Mesenteric fat pad (tissue), 1 donor: Measurements from ENCODE around the gene BACE1. TPM values are rescaled to one million over a fixed set of nuclear protein-coding genes. Genes with fewer than 3 reads are reported as not detected.
"Not testable (repeated sequence)": the region's sequence is repeated elsewhere in the genome, so short reads cannot be mapped to it uniquely, and the experiment has no call there.

Experiments used
- DNase-seq: peaks from one replicate; pipeline ENCODE4 v3.0.0-alpha.2; 2020; ENCODE audit warnings: low spot score
- long read RNA-seq: library from polyadenylated mRNA; unstranded; transcript quantifications from one replicate; pipeline ENCODE4 v2.0.0, GENCODE V29; 2020
- total RNA-seq: library from RNA; stranded (reverse); fragmentation: NEBNext Ultra II Directional; extraction: Animal tissue kit (Norgen Biotek cat#: 25700); gene quantifications from one replicate; pipeline ENCODE4 v1.2.1, GENCODE V29; 2021
- donor health status: DM: yes; HTN: yes; CAD: no.

Gene BACE1
- total RNA-seq: 25.5 TPM
- long read RNA-seq, full-length matches to known transcripts: 7 of 18 reads
- long read RNA-seq, partial matches to known transcripts: 2 of 18 reads
- long read RNA-seq, other reads (novel, unspliced or antisense): 9 of 18 reads

DNA sequence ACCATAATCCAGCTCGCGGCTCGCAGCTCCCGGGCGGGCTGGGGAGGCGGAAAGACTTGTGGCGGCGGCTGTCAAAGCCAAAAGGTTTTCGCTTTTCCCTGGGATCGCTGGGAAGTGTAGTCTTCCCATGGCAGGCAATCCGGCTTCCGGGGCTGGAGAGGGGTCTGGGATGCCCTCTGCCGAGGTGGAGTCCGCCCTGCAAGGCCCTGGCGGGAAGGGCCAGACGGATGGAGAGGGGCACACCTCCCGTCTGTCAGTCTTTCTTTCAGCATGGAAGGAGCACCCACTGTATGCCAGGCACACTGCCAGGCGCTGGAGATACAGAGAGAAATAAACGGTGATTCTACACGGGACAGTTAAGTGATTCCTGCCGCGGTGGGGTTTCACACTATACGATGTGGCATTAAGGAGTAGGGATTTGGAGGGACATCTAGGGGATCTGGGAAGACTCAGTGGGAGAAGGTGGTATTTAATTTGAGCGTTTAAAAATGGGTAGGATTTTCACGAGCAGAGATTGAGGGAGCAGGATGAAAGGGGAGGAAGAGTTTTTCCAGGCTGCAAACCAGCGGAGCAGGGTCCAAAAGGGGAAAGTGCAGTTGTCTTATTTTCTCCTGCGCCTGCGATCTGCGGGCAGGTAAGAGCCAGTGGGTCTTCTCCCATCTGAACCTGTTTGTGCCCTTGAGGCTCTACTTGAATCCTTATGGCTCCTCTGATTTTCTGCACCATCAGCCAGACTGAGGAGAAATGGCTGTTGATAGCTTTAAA, at the start of gene BACE1:
BACE1 (minus strand) TSS at position 60 of the 765 bp plus-strand sequence. CDS start 461 bp downstream, outside the sequence.
- DNase-seq: peak; percentile 90

DNA sequence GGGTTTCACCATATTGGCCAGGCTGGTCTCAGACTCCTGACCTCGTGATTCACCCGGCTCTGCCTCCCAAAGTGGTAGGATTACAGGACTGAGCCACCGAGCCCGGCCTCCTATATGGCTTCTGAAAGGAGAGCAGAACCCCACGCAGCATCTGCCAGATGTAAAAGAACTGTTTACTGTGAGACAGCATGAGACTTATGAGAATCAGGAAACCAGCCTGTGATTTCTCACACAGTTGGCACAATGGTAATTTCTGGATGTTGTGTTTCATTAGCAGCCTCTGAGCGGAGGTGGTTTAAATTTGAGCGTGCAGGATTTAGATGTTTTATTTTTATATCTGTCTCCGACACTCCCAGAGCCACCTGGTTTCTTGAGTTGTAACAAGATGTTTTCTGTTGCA, 45.4 kb upstream of the BACE1 start:
- DNase-seq: no peak

DNA sequence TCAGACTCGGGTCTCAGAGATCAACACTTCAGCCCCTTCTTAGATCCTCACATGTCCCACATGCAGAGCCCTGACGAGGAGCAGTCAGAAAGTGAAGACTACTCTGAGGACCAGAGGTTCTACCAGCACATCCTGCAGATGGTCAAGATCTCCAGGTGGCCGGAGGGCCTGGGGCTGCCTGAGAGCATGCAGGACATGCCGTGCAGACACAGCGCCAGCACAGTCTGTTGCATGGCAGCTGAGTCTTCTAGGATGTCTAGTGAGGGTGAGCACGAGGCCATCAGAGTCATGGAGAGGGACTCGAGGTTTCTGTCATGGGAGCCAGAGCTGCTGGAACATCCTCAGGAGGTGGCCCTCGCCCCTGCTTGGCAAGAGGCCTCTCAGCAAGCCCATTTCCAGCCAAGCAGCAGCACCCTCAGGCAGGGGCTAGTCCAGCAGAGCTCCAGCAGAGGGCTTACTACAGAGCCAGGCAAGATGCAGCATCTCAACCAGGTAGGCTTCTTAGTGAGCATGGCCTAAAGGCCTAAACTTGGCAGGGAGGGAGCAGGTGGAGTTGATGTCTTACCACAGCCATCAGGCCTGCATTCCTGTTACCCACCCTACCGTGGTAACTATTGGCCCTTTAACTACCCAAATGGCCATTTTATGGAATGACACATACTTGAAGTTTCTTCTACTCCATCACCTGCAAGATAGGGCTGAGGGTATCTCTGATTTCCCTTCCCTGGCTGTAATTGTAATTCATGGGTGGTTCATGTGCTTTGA, 40.3 kb upstream of the BACE1 start:
- no peak for DNase-seq

DNA sequence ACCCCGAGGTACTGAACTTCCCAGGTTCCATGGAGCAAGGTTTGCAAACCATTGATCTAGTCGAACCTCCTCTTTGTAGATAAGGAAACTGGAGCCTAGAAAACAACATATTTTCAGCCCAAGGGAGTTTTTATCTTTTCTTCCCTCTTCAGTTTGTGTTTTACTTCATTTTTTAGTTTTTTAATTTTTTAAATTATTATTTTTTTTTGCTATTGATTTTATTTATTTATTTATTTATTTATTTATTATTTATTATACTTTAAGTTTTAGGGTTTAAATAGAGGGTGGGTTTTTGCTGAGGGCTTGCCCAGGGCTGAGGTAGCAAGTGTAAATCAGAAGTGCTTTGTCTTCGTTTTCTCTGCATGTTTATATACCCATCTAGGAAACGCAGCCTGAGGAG, 38.5 kb upstream of the BACE1 start:
- DNase-seq: no peak

DNA sequence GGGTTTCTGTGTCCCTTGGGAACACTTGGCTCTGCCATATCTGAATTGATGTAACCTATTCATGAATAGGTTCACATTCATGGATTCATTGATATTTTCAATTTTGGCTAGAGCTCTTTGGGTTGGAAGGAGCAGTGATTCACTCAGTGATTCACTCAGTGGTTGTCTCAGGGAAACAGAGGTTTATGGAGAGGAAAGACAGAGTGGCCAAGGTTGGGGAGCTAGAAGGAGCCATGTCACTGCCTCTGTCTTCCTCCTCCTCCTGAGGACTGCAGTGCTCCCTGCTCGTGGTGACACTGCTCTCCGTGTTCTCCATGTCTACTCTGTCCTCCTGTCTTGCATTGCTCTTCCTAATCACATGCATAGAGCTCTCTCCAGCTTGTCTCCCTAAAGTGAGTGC, 29.0 kb upstream of the BACE1 start:
- DNase-seq: no peak

DNA sequence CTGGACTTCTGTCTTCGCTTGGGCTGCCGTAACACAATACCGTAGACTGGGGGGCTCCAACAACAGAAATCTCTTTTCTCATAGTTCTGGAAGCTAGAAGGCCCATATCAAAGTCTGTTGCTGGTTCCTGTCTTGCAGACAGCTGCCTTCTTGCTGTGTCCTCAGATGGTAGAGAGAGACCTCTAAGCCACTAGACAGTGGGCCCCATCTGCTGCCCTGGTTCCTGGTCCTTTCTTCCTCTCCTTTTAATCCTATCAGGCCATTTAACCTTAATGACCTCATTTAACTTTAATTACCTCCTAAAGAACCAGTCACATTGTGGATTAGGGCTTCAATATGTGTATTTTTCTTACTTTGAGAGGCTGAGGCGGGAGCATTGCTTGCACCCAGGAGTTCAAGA, 21.0 kb upstream of the BACE1 start:
- DNase-seq: no peak

DNA sequence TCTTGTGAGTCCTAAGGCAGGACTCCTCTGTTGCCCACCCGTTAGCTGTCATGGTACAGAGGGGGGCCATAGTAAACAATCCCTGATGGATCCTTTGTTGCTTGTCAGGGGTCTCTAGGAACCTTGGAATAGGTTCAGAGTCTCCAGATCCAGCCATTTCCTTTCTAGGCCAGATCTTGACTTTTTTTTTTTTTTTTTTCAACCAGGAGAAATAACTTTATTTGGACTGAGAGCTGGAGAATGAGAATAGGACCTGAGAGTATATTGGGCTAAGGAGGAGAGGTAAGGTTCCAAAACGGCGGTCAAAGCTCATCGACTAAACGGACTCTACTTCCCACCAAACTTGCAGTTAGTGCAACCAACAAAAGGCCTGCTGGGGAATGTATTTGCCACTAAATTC, 19.3 kb upstream of the BACE1 start:
- no peak for DNase-seq

DNA sequence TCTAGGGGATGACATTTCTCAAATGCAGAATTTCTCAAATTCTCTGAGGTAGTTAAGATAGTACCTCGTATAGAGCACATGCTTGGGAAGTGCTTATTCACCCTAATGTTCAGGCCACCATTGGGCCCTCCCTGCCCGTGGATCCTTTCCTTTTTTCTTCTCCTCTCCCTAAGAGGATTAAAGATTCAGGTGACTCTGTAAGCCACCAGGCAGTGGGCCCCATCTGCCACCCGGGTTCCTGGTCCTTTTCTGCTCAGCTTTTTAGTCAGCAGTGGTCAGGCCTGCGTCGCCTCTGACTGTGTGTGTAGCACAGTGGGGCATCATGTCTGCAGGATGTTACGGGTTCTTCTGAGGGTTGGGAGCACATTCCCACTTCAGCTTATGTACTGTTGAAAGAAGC, 18.8 kb upstream of the BACE1 start:
- peak; percentile 22 for DNase-seq

DNA sequence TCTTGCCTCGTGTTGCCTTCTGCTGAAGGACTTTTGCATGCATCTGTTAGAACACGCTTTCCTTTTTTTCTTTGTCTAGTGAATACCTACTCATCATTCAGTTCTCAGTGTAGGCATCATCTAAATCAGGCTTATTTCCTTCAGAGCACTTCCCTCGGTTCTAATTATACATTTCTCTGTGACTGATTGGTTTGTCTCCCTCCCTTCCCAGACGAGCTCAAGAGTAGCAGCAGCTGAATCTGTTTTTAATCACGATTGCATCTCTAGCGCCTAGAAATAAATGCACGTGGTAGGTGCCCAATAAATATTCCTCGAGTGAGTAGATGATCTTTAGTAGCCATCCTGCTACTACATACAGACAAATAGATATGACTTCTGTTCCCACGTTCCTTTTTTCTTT, 17.9 kb upstream of the BACE1 start:
- no peak for DNase-seq

DNA sequence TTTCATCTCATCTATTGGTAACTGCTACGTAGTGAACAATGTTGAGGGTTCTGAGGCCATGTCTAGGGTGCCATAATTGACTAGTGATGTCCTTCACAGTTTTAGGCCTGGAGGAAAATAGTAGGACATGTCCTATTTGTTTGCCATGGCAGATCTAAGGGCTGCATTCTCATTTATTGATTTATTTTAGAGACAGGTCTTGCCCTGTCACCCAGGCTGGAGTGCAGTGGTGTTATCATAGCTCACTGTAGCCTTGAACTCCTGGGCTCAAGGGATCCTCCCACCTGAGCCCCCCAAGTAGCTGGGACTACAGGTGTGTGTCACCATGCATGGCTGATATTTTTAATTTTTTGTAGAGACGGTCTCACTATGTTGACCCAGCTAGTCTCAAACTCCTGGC, 16.8 kb upstream of the BACE1 start:
- DNase-seq: peak; percentile 9

DNA sequence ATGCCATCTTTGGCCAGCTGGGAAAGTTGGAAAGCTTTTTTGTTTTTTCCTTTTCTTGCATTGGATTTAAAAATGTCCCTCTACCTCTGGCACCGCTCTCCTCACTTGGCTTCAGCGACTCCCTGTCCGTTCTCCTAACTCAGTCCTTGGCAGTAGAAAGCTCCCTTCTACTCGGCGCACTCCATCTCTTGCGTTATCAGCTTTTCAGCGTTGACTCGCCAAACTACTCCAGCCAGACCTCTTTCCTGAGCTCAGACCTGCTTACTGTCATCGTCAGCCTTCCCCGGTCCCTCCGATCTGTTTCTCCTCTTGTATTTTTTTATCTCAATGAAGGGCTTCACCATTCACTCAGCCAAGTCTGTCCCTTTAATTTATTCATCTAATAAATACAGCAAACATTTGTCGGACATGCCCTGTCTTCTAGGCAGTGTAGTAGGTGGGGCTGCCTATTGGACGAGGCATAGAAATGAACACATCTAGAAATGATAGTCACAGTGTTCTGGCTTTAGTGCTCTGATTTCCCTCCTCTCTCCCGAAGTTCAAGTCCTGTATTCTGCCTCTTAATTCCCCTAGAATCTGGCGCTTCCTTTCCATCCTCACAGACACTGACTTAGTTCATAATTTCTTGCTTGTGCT, 12.4 kb upstream of the BACE1 start:
- no peak for DNase-seq

DNA sequence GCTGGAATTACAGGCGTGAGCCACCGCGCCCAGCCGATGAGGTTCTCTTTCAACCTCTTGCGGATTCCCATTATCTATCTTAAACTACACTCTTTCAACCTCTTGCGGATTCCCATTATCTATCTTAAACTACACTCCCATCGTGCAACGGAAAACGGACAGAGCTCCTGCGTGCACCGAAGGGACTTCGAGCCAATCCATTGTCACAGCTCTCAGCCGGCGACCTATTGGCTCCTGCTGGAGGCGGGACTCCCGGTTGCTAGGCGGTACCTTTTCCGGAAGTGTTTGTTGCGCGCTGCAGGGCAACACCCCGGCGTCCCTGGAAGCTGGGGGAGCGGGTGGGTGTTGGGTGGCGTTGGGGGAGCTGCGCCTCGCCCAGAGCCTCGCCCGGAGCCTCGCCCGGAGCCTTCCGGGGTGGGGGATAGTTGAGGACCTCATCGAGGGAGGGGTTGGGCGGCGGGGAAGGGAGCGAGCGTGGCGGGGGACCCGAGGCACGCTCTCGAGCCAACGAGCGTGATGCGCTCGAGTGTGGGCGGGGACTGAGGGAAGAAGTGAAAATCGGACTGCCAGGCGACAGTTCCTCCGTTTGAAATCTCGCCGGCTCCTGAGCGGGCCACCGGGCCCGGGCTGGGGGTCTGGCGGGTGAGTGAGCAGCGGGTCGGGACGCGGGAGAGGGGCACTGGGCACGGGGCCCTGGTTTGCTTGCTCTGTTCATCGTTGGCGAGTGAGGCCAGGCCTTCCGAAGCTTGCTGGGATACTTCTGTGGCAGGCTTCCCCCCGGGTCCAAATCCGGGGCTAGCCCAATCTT, 11.7 kb upstream of the BACE1 start, which contains the start of gene CEP164:
CEP164 (plus strand) TSS at position 288 of the 808 bp plus-strand sequence. CDS start 10,733 bp downstream, outside the sequence.
- peak; percentile 96 for DNase-seq

DNA sequence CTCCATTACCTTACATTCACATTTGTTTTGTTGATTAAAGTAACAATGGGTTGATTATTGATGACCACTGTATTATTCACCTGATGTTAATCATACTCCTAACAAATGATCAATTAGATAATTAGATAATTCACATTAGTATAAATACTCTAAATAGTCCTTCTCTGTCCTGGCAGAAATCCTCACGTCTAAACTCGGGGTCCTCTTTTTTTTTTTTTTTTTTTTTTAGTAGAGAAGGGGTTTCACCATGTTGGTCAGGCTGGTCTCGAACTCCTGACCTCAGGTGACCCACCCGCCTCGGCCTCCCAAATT, 11.2 kb upstream of the BACE1 start:
- not testable (repeated sequence) for DNase-seq

DNA sequence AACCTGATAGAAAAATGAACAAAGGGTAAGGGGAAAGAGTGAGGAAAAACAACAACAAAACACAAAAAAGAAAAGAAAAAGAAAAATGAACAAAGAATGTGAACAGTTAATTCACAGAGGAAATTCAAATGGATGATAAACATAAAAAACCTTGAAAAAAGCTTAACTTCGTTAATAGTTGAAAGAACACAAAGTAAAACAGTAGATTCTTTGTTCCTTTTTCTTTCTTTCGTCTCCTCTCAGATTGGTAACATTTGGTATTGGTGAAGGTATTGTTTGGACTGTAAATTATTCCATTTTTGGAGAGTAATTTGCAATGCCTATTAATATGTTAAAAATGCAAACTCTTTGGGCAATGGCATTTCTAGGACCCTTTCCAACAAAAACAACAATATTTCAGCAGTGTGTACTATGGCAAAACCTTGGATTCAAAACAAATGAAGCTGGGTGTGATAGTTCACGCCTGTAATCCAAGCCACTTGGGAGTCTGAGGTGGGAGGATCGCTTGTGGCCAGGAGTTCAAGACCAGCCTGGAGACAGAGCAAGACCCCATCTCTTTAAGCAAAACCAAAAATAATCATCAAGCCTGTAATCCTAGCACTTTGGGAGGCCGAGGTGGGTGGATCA, 3.3 kb upstream of the BACE1 start:
- no peak for DNase-seq

DNA sequence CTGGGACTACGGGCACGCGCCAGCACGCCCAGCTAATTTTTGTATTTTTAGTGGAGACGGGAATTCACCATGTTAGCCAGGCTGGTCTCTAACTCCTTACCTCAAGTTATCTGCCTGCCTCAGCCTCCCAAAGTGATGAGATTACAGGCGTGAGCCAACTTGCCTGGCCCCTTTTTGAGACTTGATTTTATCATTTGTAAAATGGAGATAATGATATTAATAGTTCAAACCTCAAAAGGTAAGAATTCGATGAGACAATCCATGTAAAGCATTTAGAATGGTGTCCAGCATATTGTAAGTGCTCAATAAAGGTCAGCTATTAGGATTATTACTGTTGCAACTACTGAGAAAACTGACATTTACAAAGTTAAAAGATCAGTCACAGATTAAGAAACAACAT, 2.7 kb upstream of the BACE1 start:
- DNase-seq: no peak

DNA sequence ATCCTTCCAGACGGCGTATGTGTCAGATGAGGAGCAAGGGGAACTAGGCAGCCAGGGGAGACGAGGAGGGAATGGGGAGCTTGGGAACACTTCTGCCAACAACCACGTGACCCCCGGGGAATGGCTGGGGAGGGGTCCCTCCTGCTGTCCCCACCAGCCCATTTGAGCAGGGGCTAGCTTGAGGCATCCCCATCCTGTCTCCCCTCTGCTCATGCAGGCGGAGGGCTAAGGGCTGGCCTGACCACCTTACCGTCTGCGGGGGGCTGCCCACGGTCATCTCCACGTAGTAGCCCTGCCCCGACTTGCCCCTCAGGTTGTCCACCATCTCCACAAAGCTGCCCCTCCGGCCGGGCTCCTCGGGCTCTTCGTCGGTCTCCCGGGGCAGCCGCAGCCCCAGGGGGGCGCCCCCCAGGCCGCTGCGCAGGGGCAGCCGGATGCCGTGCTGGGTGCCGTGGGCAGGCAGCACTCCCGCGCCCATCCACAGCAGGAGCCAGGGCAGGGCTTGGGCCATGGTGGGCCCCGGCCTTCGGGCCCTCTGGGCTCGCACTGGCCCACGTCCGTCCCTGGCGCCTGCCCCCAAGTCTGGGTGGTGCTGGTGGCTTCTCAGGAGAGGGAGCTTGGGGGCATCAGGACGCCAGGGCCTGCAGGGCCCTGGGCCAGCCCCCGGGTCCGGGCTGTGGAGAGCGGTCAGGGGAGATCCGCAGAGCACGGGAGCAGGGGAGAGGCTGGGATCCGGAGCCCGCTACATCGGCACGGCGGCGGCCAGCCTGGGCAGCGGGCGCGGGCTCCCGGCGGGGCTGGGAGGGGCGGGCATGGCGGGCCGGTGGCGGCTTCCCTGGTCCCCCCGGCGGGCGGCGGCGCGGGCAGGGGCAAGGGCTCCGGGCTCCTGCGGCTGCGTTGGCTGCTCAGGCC, 515 bp downstream of the BACE1 start:
- DNase-seq: no peak

DNA sequence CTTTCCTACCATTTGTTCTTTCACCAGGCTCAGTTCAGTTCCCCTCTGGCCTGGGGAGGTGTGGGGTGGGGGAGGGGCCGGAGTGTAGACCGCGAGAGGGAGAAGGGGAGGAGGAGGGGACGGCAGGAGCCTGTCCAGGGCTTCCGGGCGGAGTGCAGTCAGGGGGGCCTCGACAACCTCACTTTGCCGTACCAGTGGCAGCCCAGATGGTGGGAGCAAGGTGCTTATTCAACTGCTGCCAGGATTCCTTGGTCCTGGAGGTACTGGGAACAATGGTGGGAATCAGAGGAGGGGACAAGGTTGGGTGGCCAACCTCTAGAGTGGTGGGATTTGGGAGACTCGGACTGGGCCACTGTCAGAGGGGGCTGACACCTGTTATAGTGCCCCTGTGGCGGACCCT, 1.2 kb downstream of the BACE1 start:
- no peak for DNase-seq

DNA sequence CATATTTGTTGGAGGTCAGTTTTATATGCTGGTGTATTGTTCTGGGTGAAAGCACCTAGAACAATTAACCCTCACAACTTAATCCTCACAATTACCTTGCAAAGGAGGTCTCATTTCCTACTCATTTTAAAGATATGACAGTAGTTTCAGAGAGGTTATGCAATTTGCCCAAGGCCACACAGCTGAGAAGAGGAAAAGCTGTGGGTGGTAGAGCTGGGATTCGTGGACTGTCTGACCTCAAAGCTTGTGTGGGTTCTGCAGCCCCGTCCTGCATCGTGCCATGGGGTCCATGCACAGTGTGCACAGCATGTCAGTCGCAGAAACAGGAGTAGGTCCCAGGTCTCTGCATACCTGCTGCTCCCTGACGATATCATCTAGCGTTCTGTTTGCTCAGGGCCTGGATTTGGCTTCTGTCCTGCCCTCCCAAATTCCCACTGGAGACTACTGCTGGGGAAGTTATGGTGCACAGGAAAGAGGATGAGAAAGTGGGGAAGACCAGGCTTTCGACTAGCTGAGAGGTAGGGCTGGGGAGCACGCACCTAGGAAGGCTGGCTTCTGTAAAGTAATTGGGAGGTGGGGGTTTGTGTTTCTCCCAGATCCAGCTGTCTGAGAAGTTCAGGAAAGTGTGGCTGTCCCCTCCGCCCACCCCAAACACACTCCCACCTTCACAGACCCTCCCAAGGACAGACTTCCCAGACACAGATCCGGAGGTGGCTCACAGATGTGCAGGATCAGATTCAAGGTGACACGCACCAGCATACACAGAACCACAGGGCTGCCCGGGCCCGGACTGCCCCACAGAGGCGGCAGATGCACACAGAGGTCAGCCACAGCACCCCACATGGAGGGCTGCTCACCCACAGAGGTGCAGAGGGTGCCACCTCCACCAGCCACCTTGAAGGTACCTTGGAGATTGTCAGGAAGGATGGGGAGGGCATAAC, 2.0 kb downstream of the BACE1 start:
- no peak for DNase-seq

DNA sequence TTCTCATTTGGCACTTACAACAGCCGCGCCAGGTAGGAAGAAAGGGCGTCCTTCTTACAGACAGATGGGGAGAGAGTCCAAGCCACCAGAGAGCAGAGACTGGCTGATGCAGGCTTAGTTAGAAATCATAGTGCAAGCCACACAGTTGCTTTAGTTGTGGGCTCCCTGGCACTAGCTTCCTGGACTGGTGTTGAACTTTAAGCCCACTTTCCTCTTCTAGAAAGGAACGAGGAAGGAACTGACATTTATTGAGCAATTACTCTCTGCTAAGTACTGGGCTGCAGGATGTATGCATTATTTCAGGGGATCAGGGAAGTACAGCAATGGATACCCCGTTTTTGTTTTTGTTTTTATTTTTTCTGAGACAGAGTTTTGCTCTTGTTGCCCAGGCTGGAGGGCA, 3.0 kb downstream of the BACE1 start:
- DNase-seq: no peak
